ENCODE results near the gene RIPK3.
A peak's percentile ranks its signal among the peaks of the same experiment; 100 is the strongest.
"Not testable (repeated sequence)": the region's sequence is repeated elsewhere in the genome, so short reads cannot be mapped to it uniquely, and the experiment has no call there.

The RIPK3 gene

GRCh38 chr14:24327914-24328313 lies 11.9 kb downstream of the RIPK3 start:
- not testable (repeated sequence) for H3K4me3 ChIP-seq (ENCODE audit: low read length); DNase-seq (ENCODE audit: low read depth)
- peak; percentile 36 for TF ChIP-seq CTCF (conservative IDR thresholded peaks at IDR 0.05; ENCODE audit: low read length)

DNA sequence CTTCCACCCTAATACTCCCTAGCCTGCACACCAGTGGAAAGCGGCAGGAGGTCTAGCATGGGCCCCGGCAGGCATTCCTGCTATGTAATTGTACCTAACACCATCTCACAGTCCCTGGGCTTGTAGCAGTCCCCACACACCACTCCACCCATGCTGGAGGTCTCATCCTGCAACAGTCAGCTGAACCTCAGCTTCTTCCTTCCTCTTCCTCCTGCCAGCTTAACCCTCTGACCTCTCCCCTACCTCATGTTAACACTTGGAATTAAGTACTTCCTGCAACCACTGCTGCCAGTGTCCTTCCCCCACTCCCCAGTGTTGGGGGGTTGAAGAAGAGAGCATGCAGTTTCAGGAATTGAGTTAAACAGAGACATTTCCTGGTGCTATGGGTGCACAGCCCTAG lies 12.5 kb downstream of the RIPK3 start:
- no peak overlapping the region for H3K4me3 ChIP-seq (ENCODE audit: low read length)
- no peak for DNase-seq (ENCODE audit: low read depth)
- TF ChIP-seq CTCF (conservative IDR thresholded peaks at IDR 0.05; ENCODE audit: low read length) = no peak

GRCh38 chr14:24325963-24326362 lies 13.8 kb downstream of the RIPK3 start:
- no peak for DNase-seq (ENCODE audit: low read depth)
- TF ChIP-seq CTCF (conservative IDR thresholded peaks at IDR 0.05; ENCODE audit: low read length) = no peak
- no peak overlapping the region for H3K4me3 ChIP-seq (ENCODE audit: low read length)

DNA sequence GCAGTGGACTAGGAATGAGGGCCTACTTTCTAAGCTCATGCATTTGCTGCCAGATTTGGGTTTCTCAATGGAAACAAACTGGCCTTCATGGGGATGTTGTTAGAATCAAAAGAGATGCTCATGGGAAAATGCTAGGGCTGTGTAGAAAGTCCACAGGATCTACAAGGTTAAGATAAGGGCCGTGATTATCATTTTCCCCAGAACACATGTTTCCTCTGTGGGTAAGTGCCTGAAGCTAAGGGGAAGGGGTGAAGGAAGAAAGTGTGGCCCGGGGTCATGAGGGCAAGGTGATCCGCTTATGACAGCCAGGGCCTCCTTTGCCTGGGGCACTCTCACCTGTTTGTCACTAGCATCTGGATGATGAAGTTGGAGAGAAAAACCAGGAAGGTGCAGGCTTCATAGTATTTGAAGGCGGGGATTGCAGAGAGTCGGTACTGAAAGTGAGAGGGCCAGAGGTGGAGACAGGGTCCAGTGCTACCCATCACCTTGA lies 14.7 kb downstream of the RIPK3 start:
- no peak for TF ChIP-seq CTCF (conservative IDR thresholded peaks at IDR 0.05; ENCODE audit: low read length)
- no peak for DNase-seq (ENCODE audit: low read depth)
- H3K4me3 ChIP-seq (ENCODE audit: low read length) = no peak overlapping the region

- no peak for DNase-seq (ENCODE audit: low read depth)
- no peak overlapping the region for H3K4me3 ChIP-seq (ENCODE audit: low read length)
- no peak for TF ChIP-seq CTCF (conservative IDR thresholded peaks at IDR 0.05; ENCODE audit: low read length)
Measured at GRCh38 chr14:24324024-24324423, 15.8 kb downstream of the RIPK3 start.

DNA sequence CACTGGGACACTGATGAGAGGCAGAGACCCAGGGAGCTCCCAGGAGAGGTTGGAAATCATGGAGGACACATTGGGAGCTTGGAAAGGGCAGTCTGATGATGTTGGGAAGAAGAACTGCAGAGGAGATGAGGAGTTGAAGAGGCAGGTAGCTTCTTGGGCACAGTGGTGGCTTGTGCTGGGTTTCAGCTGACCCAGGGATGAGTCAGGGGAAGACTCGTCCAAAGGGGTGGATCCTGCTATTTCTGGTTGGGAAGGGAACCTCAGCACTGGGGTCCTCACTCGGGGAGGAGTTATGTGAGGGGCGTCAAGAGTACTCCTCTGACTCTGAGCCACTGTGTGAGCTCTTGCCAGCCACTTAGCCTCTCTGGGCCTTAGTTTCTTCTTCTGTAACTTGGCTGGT lies 16.4 kb downstream of the RIPK3 start:
- H3K4me3 ChIP-seq (ENCODE audit: low read length) = no peak overlapping the region
- no peak for TF ChIP-seq CTCF (conservative IDR thresholded peaks at IDR 0.05; ENCODE audit: low read length)
- DNase-seq (ENCODE audit: low read depth) = no peak

- no peak for DNase-seq (ENCODE audit: low read depth)
- no peak for TF ChIP-seq CTCF (conservative IDR thresholded peaks at IDR 0.05; ENCODE audit: low read length)
- no peak overlapping the region for H3K4me3 ChIP-seq (ENCODE audit: low read length)
Measured at GRCh38 chr14:24322672-24323071, 17.1 kb downstream of the RIPK3 start.

All from AG10803 (cell line).